PC-3 (cell line): ENCODE results near the gene TAOK1. TPM values are rescaled to one million over a fixed set of nuclear protein-coding genes. Genes with fewer than 3 reads are reported as not detected.
A peak's percentile ranks its signal among the peaks of the same experiment; 100 is the strongest.
"Not testable (repeated sequence)": the region's sequence is repeated elsewhere in the genome, so short reads cannot be mapped to it uniquely, and the experiment has no call there.

Experiments used
- ATAC-seq: fragments of 200-7000 bp; cut with Tn5 transposase; 2 replicates; pipeline ENCODE4 v1.9.1; 2020; ENCODE audit warnings: mild to moderate bottlenecking, moderate library complexity
- BruUV-seq: library from RNA; stranded (reverse); fragments of 400-500 nt; replicated peaks from 2 replicates; lab custom pipeline; 2021; lab: Mats Ljungman, UMichigan
- CTCF ChIA-PET: fragments of 300-600 bp; sonication (Branson Sonifier 250); formaldehyde crosslinking; loops from one replicate; lab custom pipeline; 2022; ENCODE audit warnings: antibody characterized with exemption; lab: Charles Lee
- POLR2A ChIA-PET: fragments of 300-600 bp; sonication (Branson Sonifier 250); formaldehyde crosslinking; loops from one replicate; lab custom pipeline; 2022; ENCODE audit warnings: antibody characterized with exemption; ENCODE audit not compliant: unreplicated experiment; lab: Charles Lee
- DNase-seq: peaks from one replicate; pipeline ENCODE4 v3.0.0-alpha.2; 2015
- H2AFZ ChIP-seq: fragments of 300-600 bp; sonication (generic); 2 replicates; pipeline ENCODE4 v1.6.0; 2016; ENCODE audit warnings: antibody characterized with exemption, low read length
- H3F3A ChIP-seq: fragments of 300-600 bp; sonication (generic); one replicate; pipeline ENCODE4 v1.6.0; 2017; ENCODE audit warnings: antibody characterized with exemption, low read length, control low read depth, mild to moderate bottlenecking; ENCODE audit not compliant: unreplicated experiment
- H3K27ac ChIP-seq: fragments of 300-600 bp; sonication (generic); 2 replicates; pipeline ENCODE4 v1.5.1; 2016; ENCODE audit warnings: mild to moderate bottlenecking, low read length
- H3K27me3 ChIP-seq: fragments of 300-600 bp; sonication (generic); 2 replicates; pipeline ENCODE4 v1.6.1; 2016; ENCODE audit warnings: low read length, mixed read lengths
- H3K36me3 ChIP-seq: fragments of 300-600 bp; sonication (generic); 2 replicates; pipeline ENCODE4 v1.6.1; 2016; ENCODE audit warnings: low read depth, mixed run types, low read length, mixed read lengths
- H3K4me1 ChIP-seq: fragments of 300-600 bp; sonication (generic); 2 replicates; pipeline ENCODE4 v1.5.1; 2016; ENCODE audit warnings: low read length; ENCODE audit not compliant: insufficient read depth
- H3K4me2 ChIP-seq: fragments of 300-600 bp; sonication (generic); 2 replicates; pipeline ENCODE4 v1.6.0; 2016; ENCODE audit warnings: low read length
- H3K4me3 ChIP-seq: fragments of 300-600 bp; sonication (generic); 2 replicates; pipeline ENCODE4 v1.5.1; 2016; ENCODE audit warnings: mild to moderate bottlenecking, low read length, mixed read lengths
- H3K79me2 ChIP-seq: fragments of 300-600 bp; sonication (generic); 2 replicates; pipeline ENCODE4 v1.6.1; 2017; ENCODE audit warnings: low read length, mixed read lengths
- H3K9ac ChIP-seq: fragments of 300-600 bp; sonication (generic); 2 replicates; pipeline ENCODE4 v1.6.0; 2016; ENCODE audit warnings: mild to moderate bottlenecking, low read length
- H3K9me2 ChIP-seq: fragments of 300-600 bp; sonication (generic); replicated peaks from 2 replicates; pipeline ENCODE4 v1.6.1; 2016; ENCODE audit warnings: mixed run types, low read length, mixed read lengths
- H3K9me3 ChIP-seq: fragments of 300-600 bp; sonication (generic); 2 replicates; pipeline ENCODE4 v1.6.1; 2016; ENCODE audit warnings: low read length, mixed read lengths
- H4K20me1 ChIP-seq: fragments of 300-600 bp; sonication (generic); 2 replicates; pipeline ENCODE4 v1.6.1; 2016; ENCODE audit warnings: low read length, mixed read lengths
- EZH2 ChIP-seq: fragments of 300-600 bp; sonication (generic); IDR thresholded peaks from one replicate; pipeline ENCODE4 v1.6.1; 2017; ENCODE audit warnings: antibody characterized with exemption, mild to moderate bottlenecking, low read length; ENCODE audit not compliant: unreplicated experiment
- EZH2phosphoT487 ChIP-seq: fragments of 300-600 bp; sonication (generic); IDR thresholded peaks from 2 replicates; pipeline ENCODE4 v1.6.1; 2018; ENCODE audit warnings: mild to moderate bottlenecking, antibody characterized with exemption, low read length, borderline replicate concordance
- intact Hi-C: fragments of 100-400 bp; cut with micrococcal nuclease; formaldehyde crosslinking; loops from 2 replicates; pipeline ENCODE4 v1.9.0; 2023
- total RNA-seq: library from RNA; depleted of rRNA; stranded (reverse); fragments of >200 nt; gene quantifications from 2 replicates; pipeline ENCODE4 v1.2.3, GENCODE V29; 2014
- TF ChIP-seq, protein P1 (sequence below): fragments of 300-600 bp; sonication (generic); conservative IDR thresholded peaks from 2 replicates; pipeline ENCODE4 v1.5.1; 2017; ENCODE audit warnings: antibody characterized with exemption, low read depth, mild to moderate bottlenecking, low read length

TAOK1 gene
- total RNA-seq, 1 experiment from 2014 or later: 17.3 TPM

DNA sequence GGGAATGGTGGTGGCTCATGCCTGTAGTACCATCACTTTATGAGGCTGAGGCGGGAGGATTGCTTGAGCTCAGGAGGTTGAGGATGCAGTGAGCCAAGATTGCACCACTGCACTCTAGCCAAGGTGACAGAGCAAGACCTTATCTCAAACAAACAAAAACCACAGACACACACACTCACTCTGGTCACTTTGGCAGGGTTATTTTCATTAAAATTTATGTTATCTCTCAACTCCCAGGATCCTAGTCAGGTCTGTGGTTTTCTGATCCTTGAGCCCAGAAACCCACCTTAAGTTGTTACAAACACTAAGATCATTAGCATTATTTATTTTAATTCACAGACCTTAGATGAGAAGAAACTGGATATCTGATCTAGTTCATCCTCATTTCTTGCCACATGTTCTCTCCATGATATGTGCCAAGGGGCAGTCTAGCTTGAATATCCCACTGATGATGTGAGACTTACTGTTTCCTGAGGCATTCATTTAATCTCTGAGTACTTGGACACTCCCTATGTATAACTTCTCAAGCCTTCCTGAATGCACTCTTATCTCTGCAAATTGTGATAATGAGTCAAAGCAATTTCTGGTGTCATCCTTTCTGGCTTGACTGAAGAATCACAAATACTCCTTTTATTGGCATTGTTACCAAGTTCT is 167.0 kb downstream of the TAOK1 start:
- ChIA-PET POLR2A (no interaction called here), CTCF (no interaction called here)
- no peak overlapping the region for H3K4me2 ChIP-seq
- H2AFZ ChIP-seq: no peak overlapping the region
- intact Hi-C loops: no loop called here
- H3K9ac ChIP-seq: no peak overlapping the region
- H4K20me1 ChIP-seq: no peaks in the 10 kb centered on the region
- H3K27ac ChIP-seq: no peak overlapping the region
- H3K36me3 ChIP-seq: no peaks in the 10 kb centered on the region
- H3K27me3 ChIP-seq: no peaks in the 10 kb centered on the region
- no peaks in the 10 kb centered on the region for H3F3A ChIP-seq
- H3K9me2 ChIP-seq: no peaks in the 10 kb centered on the region
- no TSS peak for BruUV-seq
- ATAC-seq: peak; percentile 55; the same call in 1 of the 2 replicates
- TF ChIP-seq EZH2phosphoT487: no peak
- TF ChIP-seq, protein P1, sequence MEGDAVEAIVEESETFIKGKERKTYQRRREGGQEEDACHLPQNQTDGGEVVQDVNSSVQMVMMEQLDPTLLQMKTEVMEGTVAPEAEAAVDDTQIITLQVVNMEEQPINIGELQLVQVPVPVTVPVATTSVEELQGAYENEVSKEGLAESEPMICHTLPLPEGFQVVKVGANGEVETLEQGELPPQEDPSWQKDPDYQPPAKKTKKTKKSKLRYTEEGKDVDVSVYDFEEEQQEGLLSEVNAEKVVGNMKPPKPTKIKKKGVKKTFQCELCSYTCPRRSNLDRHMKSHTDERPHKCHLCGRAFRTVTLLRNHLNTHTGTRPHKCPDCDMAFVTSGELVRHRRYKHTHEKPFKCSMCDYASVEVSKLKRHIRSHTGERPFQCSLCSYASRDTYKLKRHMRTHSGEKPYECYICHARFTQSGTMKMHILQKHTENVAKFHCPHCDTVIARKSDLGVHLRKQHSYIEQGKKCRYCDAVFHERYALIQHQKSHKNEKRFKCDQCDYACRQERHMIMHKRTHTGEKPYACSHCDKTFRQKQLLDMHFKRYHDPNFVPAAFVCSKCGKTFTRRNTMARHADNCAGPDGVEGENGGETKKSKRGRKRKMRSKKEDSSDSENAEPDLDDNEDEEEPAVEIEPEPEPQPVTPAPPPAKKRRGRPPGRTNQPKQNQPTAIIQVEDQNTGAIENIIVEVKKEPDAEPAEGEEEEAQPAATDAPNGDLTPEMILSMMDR: no peak
- TF ChIP-seq EZH2: no peak
- H3K4me3 ChIP-seq: no peak overlapping the region
- no peaks in the 10 kb centered on the region for H3K4me1 ChIP-seq
- H3K9me3 ChIP-seq: no peaks in the 10 kb centered on the region
- DNase-seq: peak; percentile 38
- no peaks in the 10 kb centered on the region for H3K79me2 ChIP-seq

DNA sequence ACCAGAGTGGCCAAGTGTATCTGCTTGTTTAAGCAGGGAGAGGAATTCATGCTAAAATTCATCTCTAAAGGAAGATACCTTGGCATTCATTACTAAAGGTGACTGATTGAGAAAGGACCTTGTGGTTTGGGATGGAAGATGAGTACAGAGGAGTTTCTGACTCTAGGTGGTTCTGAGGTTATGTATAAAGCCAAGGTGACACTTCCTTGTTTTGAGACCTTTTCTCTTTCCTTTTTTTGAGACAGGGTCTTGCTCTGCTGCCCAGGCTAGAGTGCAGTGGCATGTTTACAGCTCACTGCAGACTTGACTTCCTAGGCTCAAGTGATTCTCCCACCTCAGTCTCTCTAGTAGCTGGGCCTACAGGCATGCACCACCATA is 167.6 kb downstream of the TAOK1 start:
- Histone ChIP-seq H3K9ac (no peak overlapping the region), H2AFZ (no peak overlapping the region), H3K9me2 (no peaks in the 10 kb centered on the region), H3K27me3 (no peaks in the 10 kb centered on the region), H3K36me3 (no peaks in the 10 kb centered on the region), H3K27ac (no peak overlapping the region), H3K4me3 (no peak overlapping the region), H3K9me3 (no peaks in the 10 kb centered on the region), H4K20me1 (no peaks in the 10 kb centered on the region), H3K4me2 (no peak overlapping the region), H3F3A (no peaks in the 10 kb centered on the region), H3K4me1 (no peaks in the 10 kb centered on the region), H3K79me2 (no peaks in the 10 kb centered on the region)
- BruUV-seq: no TSS peak
- intact Hi-C loops: no loop called here
- TF ChIP-seq, protein P1: no peak
- TF ChIP-seq EZH2: no peak
- no peak for TF ChIP-seq EZH2phosphoT487
- ATAC-seq (no peak), DNase-seq (no peak)
- ChIA-PET CTCF (no interaction called here), POLR2A (no interaction called here)

DNA sequence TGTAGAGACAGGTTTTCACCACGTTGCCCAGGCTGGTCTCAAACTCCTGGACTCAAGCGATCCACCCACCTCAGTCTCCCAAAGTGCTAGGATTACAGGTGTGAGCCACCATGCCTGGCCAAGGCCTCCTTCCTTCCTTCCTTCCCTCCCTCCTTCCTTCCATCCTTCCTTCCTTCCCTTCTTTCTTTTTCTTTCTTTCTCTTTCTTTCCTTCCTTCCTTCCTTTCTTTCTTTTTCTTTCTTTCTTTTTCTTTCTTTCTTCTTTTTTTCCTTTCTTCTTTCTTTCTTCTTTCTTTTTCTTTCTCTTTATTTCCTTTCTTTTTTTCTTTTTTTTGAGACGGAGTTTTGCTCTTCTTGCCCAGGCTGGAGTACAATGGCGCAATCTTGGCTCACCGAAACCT is 168.0 kb downstream of the TAOK1 start:
- H3K79me2 ChIP-seq, H3K9me2 ChIP-seq, ATAC-seq, H4K20me1 ChIP-seq, H3K4me1 ChIP-seq, intact Hi-C loops, H3K4me2 ChIP-seq, BruUV-seq, H3K27ac ChIP-seq, POLR2A ChIA-PET, H3K36me3 ChIP-seq, CTCF ChIA-PET, H2AFZ ChIP-seq, H3K4me3 ChIP-seq, H3K9me3 ChIP-seq, DNase-seq, H3K27me3 ChIP-seq, H3K9ac ChIP-seq, H3F3A ChIP-seq: not testable (repeated sequence)
